Epithelial cell of esophagus (primary cell): ENCODE results near the gene RAB40AL.
"Not testable (repeated sequence)": the region's sequence is repeated elsewhere in the genome, so short reads cannot be mapped to it uniquely, and the experiment has no call there.

ENCODE experiments used
- DNase-seq: peaks from one replicate; pipeline ENCODE4 v3.0.0; 2010; ENCODE audit warnings: low read depth
- H3K4me3 ChIP-seq: 2 replicates; pipeline ENCODE4 v1.5.1; 2011; ENCODE audit warnings: mild to moderate bottlenecking, low read length, control low read depth
- CTCF ChIP-seq: IDR thresholded peaks from 2 replicates; pipeline ENCODE4 v1.5.1; 2011; ENCODE audit warnings: low read depth, mild to moderate bottlenecking, low read length, control low read depth, inconsistent platforms; ENCODE audit not compliant: insufficient read depth; ENCODE audit errors: missing control alignments

The RAB40AL gene

DNA sequence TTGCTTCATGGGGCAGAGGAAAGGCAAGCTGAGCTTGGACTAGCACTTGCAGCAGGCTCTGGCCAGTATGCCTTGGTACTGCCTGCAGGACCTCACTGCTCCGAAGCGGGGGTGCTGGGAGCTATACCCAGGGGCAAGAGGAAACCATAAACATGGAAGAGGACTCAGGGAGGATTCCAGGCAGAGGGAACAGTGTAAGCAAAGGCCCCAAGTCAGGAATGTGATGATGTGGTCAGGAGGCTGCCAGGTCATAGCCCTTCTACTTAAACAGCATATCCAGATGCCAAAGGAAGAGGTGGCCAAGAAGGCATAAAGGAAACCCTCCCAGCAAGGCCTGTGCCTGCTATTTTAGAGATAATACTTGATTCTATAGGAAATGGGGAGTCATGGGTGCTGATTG, 31.1 kb downstream of the RAB40AL start:
- no peak for TF ChIP-seq CTCF
- no peak for DNase-seq
- H3K4me3 ChIP-seq = no peak overlapping the region

DNA sequence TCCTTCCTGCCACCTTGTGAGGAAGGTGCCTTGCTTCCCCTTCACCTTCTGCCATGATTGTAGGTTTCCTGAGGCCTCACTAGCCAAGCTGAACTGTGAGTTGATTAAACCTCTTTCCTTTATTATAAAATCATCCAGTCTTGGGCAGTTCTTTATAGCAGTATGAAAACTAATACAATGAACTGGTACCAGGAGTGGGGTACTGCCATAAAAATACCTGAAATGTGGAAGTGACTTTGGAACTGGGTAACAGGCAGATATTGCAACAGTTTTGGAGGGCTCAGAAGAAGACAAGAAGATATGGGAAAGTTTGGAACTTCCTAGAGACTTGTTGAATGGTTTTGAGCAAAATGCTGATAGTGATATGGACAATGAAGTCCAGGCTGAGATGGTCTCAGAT, 34.5 kb downstream of the RAB40AL start:
- DNase-seq, H3K4me3 ChIP-seq: not testable (repeated sequence)

DNA sequence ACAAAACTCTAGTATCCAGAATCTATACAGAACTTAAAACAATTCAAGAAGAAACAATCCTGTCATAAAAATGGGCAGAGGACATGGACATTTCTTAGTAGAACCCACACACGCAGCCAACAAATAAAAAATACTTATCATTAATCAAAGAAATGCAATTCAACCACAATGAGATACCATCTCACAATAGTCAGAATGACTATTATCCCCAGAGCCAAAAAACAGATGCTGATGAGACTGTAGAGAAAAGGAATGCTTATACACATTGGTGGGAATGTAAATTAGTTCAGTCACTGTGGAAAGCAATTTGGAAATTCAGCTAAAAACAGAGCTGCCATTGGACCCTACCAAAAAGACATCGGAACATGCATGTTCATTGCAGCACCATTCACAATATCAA, 37.9 kb downstream of the RAB40AL start:
- TF ChIP-seq CTCF = no peak
- H3K4me3 ChIP-seq = no peak overlapping the region
- no peak for DNase-seq

DNA sequence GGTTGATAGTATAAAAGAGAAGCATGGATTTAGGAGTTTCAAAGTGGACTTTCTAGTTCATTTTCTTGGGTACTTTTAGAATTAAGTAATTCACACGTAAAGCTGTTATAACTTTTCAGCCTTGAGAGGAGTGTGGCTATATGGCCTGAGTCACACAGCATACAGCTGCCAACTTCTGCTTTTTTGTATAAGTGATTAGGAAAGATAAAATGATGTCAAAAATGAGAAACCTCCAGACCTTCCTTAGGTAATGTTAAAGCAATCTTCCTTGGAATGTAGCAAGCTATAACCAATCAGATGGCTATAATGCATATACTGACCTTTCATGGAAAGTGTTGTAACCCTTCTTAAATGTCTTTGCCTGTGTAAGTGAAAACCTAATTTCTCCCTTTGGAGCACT, 39.2 kb downstream of the RAB40AL start:
- TF ChIP-seq CTCF = no peak
- H3K4me3 ChIP-seq = no peak overlapping the region
- peak; percentile 51 for DNase-seq

GRCh38 chrX:102976793-102977495, 39.9 kb downstream of the RAB40AL start:
- DNase-seq = peak; percentile 79
- H3K4me3 ChIP-seq = no peak overlapping the region
- no peak for TF ChIP-seq CTCF

GRCh38 chrX:102978594-102978993, 41.5 kb downstream of the RAB40AL start:
- DNase-seq = no peak
- no peak overlapping the region for H3K4me3 ChIP-seq
- no peak for TF ChIP-seq CTCF

GRCh38 chrX:102979536-102979935, 42.5 kb downstream of the RAB40AL start:
- H3K4me3 ChIP-seq = no peak overlapping the region
- TF ChIP-seq CTCF = no peak
- no peak for DNase-seq
